Stimulated activated CD4-positive, alpha-beta T cell treated with anti-CD3 and anti-CD28 coated beads, Interleukin-15, amount 100 ng/mL, for 1 hour (primary cell): ENCODE measurements around the gene MRPL19.

ENCODE experiments used
- DNase-seq, 2 donors: peaks; one replicate each; pipeline ENCODE4 v3.0.0-alpha.2; 2020; ENCODE audit warnings: low read depth in 1 of 2, low spot score in 1 of 2

Gene MRPL19

DNA sequence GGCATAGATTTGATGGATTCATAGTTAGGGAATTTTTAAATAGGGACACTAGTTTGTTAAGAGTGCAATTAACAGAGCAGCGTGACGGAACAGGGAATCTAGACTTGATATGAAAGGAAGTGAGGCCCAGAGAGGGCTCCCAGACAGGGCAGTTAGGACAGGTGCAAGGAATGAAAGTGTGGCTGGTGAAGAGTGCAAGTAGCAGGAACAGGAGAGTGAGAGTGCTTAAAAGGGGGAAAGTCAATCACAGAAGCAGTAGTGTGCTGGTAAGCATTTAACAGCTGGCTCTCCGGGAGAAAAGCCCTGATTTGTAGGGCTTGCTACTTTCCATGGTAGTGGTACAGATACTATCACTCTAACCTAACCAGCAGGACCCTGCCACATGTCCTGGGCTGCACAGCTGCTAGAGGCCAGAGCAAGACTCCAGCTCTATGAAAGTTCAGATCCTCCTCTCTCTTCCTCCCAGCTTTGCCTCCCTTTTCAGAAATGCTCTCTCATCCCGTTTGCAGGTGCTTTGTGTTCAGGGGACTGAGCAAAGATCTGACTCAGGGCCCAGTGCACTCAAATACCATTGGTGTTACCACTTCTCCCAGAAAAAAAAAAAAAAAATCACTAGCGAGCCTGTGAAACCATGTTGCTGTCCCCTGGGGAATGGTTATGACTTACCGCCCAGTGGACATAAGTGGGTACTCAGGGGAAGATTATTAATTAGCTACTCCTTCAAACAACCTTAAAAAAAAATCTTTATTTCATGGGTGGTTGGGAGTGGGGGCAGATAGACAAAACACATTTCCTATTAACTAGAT is 82.2 kb downstream of the MRPL19 start:
- no peak for DNase-seq

- DNase-seq: no peak
Measured at GRCh38 chr2:75729861-75730260, 83.3 kb downstream of the MRPL19 start.

- no peak for DNase-seq
Measured at GRCh38 chr2:75736276-75736675, 89.7 kb downstream of the MRPL19 start.

DNA sequence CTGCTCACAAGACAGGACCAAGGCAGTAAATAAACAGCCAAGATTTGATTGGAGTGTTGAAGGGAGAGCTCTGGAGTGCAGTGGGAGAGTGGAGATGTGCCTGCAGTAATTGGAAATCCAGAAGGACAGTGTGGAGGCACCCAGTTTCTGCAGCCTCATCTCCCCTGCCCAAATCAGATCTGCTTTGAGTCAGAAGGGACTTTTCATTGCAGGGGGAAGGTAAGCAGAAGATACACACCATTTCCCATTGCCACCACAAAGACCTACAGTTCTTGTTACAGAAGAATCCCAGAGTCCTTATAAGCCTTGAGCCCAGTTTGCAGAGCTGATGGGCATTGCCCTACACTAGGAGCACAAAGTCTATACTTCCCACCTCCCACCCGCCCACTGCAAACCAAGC is 91.4 kb downstream of the MRPL19 start:
- DNase-seq: no peak
